Uterus (tissue), 2 donors: ENCODE data around the gene BAIAP2.

Experiments
- POLR2A ChIP-seq, 2 donors: fragments of 450-650 bp; IDR thresholded peaks; one replicate each; pipeline ENCODE4 v1.6.1; 2016; ENCODE audit warnings: antibody characterized with exemption in 2 of 2, mild to moderate bottlenecking in 1 of 2, moderate library complexity in 1 of 2
- TF ChIP-seq, protein P1 (sequence below), 4 experiments: fragments of 200-600 bp in 2 of 4; fragments of 450-650 bp in 2 of 4; sonication (generic) in 2 of 4; IDR thresholded peaks; one replicate each; pipeline ENCODE4 v1.5.1; 2016 to 2019; ENCODE audit warnings: antibody characterized with exemption in 4 of 4, mild to moderate bottlenecking in 2 of 4, moderate library complexity in 1 of 4

DNA sequence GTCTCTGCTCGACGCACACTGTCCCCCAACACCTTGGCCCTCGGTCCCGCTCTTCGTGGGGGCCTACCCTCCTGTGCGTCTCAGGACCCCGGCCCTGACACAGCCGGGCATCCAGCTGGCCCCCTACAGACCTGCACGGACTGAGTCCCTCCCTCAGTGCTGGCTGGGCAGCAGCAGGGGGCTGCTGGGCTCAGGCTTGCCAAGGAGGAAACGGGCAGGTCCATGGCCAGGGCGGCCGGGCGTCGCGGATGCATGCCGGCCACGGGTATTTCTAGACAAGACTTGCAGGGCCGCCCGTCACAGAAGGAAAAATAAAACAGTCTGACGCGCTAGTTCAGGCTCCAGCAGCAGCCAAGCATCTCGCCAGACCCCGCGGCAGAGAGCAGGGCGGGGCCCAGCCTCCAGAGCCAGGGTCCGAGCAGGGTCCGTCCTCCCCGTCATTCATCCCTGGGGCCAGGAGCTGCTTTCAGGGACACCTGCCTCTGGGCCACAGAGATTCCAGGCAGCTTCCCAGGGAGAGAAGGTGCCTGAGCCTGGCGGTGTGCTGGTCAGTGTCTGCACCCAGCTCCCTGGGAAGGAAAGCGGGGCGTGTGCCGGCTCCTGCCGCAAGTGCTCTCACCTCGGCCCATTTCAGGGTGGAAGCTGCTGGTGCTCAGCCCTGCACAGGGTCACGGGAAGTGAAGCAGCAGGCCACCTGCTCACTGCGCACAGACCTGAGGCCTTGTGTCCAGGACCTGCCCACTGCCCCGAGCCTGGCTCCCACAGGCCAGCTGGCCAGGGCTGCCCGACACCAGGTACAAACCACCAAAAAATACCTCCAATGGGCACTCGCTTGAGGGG, 123.1 kb downstream of the BAIAP2 start:
- TF ChIP-seq, protein P1, sequence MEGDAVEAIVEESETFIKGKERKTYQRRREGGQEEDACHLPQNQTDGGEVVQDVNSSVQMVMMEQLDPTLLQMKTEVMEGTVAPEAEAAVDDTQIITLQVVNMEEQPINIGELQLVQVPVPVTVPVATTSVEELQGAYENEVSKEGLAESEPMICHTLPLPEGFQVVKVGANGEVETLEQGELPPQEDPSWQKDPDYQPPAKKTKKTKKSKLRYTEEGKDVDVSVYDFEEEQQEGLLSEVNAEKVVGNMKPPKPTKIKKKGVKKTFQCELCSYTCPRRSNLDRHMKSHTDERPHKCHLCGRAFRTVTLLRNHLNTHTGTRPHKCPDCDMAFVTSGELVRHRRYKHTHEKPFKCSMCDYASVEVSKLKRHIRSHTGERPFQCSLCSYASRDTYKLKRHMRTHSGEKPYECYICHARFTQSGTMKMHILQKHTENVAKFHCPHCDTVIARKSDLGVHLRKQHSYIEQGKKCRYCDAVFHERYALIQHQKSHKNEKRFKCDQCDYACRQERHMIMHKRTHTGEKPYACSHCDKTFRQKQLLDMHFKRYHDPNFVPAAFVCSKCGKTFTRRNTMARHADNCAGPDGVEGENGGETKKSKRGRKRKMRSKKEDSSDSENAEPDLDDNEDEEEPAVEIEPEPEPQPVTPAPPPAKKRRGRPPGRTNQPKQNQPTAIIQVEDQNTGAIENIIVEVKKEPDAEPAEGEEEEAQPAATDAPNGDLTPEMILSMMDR (IDR thresholded peaks at IDR 0.05): no peak
- TF ChIP-seq POLR2A (IDR thresholded peaks at IDR 0.05): no peak
